Left ventricle myocardium inferior (tissue), 1 donor: ENCODE data around the gene GATC. TPM values are rescaled to one million over a fixed set of nuclear protein-coding genes. Genes with fewer than 3 reads are reported as not detected.

ENCODE experiments used
- DNase-seq: peaks from one replicate; pipeline ENCODE4 v3.0.0-alpha.2; 2020
- H3K27ac ChIP-seq: fragments of 200-600 bp; replicated peaks from 2 replicates; pipeline ENCODE4 v1.8.0; 2021
- H3K27me3 ChIP-seq: fragments of 200-600 bp; 2 replicates; pipeline ENCODE4 v1.8.0; 2021; ENCODE audit warnings: low read depth
- H3K36me3 ChIP-seq: fragments of 200-600 bp; 2 replicates; pipeline ENCODE4 v1.8.0; 2021
- H3K4me1 ChIP-seq: fragments of 200-600 bp; 2 replicates; pipeline ENCODE4 v1.8.0; 2021
- H3K4me3 ChIP-seq: fragments of 200-600 bp; 2 replicates; pipeline ENCODE4 v1.8.0; 2021; ENCODE audit warnings: mild to moderate bottlenecking, moderate library complexity
- H3K9me3 ChIP-seq: fragments of 200-600 bp; replicated peaks from 2 replicates; pipeline ENCODE4 v1.8.0; 2021
- CTCF ChIP-seq: fragments of 200-600 bp; IDR thresholded peaks from 2 replicates; pipeline ENCODE4 v1.8.0; 2021; ENCODE audit warnings: antibody characterized with exemption, mild to moderate bottlenecking, borderline replicate concordance
- intact Hi-C: fragments of 100-400 bp; cut with micrococcal nuclease; formaldehyde crosslinking; loops from one replicate; pipeline ENCODE4 v1.11.0; 2022
- long read RNA-seq: library from polyadenylated mRNA; unstranded; transcript quantifications from one replicate; pipeline ENCODE4 v2.0.0, GENCODE V29; 2021
- total RNA-seq: library from RNA; stranded (reverse); fragmentation: NEBNext Ultra II Directional; extraction: Animal tissue kit (Norgen Biotek cat#: 25700); gene quantifications from one replicate; pipeline ENCODE4 v1.2.1, GENCODE V29; 2021
- donor health status: DM: no; HTN: yes; CAD: no; lungs with severe emphysema.

Gene GATC, protein sequence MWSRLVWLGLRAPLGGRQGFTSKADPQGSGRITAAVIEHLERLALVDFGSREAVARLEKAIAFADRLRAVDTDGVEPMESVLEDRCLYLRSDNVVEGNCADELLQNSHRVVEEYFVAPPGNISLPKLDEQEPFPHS
- 12.0 TPM for total RNA-seq
- long read RNA-seq, full-length matches to known transcripts = 4 of 9 reads
- long read RNA-seq, partial matches to known transcripts = 0 of 9 reads
- long read RNA-seq, other reads (novel, unspliced or antisense) = 5 of 9 reads

- Histone ChIP-seq H3K9me3 (no peaks in the 10 kb centered on the region), H3K27me3 (no peaks in the 10 kb centered on the region), H3K4me1 (peaks cover 42% of the 10 kb centered on the region), H3K36me3 (peaks cover 52% of the 10 kb centered on the region), H3K4me3 (peak within 1 kb of the TSS; percentile 87), H3K27ac (peak within 1 kb of the TSS; percentile 88)
- intact Hi-C loops = no loop called here
- no peak for TF ChIP-seq CTCF
- peak; percentile 85 for DNase-seq
Observed at GRCh38 chr12:120445911-120446843, at the start of gene GATC, which contains the start of gene TRIAP1. Gene GATC (plus strand): TSS chr12:120446444. CDS start chr12:120446481, 37 bp downstream. Gene TRIAP1 (minus strand): TSS chr12:120446384. CDS start chr12:120446372, 12 bp downstream.

DNA sequence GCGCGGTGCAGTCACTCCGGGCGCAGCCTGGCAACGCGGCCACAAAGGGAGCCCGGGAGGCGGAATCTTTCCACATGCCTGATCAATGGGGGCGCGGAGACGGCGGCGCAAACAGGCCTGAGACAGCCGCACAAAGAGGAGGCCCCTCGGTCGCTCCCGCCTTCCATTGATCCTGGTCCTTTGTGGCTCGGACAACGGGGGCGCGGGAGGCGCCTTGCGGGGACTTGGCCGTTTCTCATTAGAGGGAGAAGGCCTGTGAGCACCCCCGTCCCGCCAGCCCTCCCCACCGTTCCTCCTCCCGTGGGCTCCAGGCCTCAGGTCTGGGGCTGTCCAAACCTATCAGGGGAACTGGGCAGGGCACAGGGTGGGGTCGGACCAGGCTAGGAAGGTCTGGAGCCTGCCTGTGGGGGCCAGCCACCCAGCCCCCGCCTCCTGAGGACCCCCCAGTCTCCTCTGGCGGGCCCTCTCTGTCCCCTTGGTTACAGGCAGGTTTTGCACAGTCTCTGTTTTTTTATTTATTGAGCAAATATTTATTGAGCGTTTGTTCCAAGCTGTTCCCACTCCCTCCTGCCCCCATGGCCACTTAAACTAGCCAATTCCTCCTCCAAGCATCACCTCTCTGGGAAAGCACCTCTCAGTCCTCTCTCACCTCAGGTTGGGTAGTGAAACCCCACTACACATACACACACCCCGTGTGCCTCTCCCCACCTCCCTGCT, 48.3 kb upstream of the GATC start:
- no peak for DNase-seq
- Histone ChIP-seq H3K27me3 (peaks cover 56% of the 10 kb centered on the region), H3K9me3 (no peaks in the 10 kb centered on the region), H3K4me1 (no peaks in the 10 kb centered on the region), H3K4me3 (no peak overlapping the region), H3K36me3 (no peaks in the 10 kb centered on the region), H3K27ac (no peak overlapping the region)
- TF ChIP-seq CTCF = no peak
- intact Hi-C loops = no loop called here

GRCh38 chr12:120399531-120399930, 46.7 kb upstream of the GATC start:
- no peak for TF ChIP-seq CTCF
- DNase-seq = no peak
- H3K4me3 ChIP-seq = no peak overlapping the region
- H3K27ac ChIP-seq = no peak overlapping the region
- peaks cover 43% of the 10 kb centered on the region for H3K27me3 ChIP-seq
- no peaks in the 10 kb centered on the region for H3K36me3 ChIP-seq
- no peaks in the 10 kb centered on the region for H3K9me3 ChIP-seq
- no peaks in the 10 kb centered on the region for H3K4me1 ChIP-seq
- intact Hi-C loops = no loop called here

DNA sequence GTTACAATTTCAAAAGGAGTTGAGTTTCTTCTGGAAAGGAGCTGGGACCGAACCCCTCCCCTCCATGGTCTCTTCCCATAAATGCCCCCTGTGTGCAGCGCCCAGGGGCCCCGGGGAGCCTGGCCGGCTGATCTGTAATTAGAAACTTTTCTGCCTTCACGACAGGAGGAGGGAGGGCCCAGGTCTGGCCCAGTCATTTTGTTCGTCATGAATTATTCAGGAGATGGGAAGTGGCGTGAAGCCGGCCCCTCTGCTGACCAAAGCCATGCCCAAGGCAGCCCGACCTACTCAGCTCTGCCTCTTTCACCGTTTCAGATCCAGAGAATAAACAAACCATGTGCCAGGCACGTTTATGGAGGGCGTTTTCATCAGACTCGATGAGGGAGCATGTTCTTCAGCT, 44.0 kb upstream of the GATC start:
- peaks cover 16% of the 10 kb centered on the region for H3K27me3 ChIP-seq
- H3K27ac ChIP-seq = no peak overlapping the region
- no peak overlapping the region for H3K4me3 ChIP-seq
- no peaks in the 10 kb centered on the region for H3K36me3 ChIP-seq
- no peak for DNase-seq
- no peak for TF ChIP-seq CTCF
- intact Hi-C loops = no loop called here
- H3K9me3 ChIP-seq = no peaks in the 10 kb centered on the region
- H3K4me1 ChIP-seq = no peaks in the 10 kb centered on the region

DNA sequence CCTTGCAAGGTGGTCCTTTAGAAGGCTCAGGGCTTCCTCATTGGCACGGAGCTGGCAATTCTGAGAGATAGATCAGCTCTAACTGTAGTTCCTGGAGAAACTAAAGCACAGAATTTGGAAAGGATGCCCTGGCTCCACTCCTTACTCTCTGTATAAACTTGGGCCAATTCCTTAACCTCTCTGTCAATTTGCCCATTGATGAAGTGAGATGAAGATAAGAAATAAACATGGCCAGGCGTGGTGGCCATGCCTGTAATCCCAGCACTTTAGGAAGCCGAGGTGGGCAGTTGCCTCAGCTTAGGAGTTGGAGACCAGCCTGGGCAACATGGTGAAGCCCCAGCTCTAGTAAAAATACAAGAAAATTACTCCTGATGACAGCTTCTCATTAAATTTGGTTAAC, 42.4 kb upstream of the GATC start:
- no peaks in the 10 kb centered on the region for H3K36me3 ChIP-seq
- H3K27me3 ChIP-seq = no peaks in the 10 kb centered on the region
- no peak for DNase-seq
- no peaks in the 10 kb centered on the region for H3K4me1 ChIP-seq
- H3K27ac ChIP-seq = no peak overlapping the region
- H3K9me3 ChIP-seq = no peaks in the 10 kb centered on the region
- TF ChIP-seq CTCF = no peak
- intact Hi-C loops = no loop called here
- H3K4me3 ChIP-seq = no peak overlapping the region
